ENCODE measurements around the gene SOBP. TPM values are rescaled to one million over a fixed set of nuclear protein-coding genes. Genes with fewer than 3 reads are reported as not detected.

The SOBP gene
- total RNA-seq, 2 donors from 2014 or later = 1.5 to 1.9 TPM

- Histone ChIP-seq H3K4me3 (ENCODE audit: low read length) (no peak overlapping the region), H3K36me3 (ENCODE audit: control insufficient read depth, insufficient read depth, low read length) (no peaks in the 10 kb centered on the region), H3K4me1 (ENCODE audit: control insufficient read depth, insufficient read depth, low read length) (no peaks in the 10 kb centered on the region), H3K9me3 (ENCODE audit: control insufficient read depth, low read length) (no peaks in the 10 kb centered on the region), H3K27me3 (ENCODE audit: control insufficient read depth, insufficient read depth, low read length, poor library complexity, severe bottlenecking) (no peaks in the 10 kb centered on the region), H3K9ac (ENCODE audit: extremely low read depth, low read length, poor library complexity, severe bottlenecking) (no peak overlapping the region), H3K27ac (ENCODE audit: low read depth, low read length) (no peak overlapping the region)
- H3K4me1 Mint-ChIP-seq = peaks cover 11% of the 10 kb centered on the region
- WGBS, 2 experiments (ENCODE audit: insufficient coverage in 1 of 2, insufficient read length in 1 of 2) = 82% methylated on average over 1 of the region's 1 CpG; no CpG with 5 or more reads in 1 of the 2 experiments
- no peaks in the 10 kb centered on the region for H3K27me3 Mint-ChIP-seq (ENCODE audit: insufficient read depth)
- no peaks in the 10 kb centered on the region for H3K36me3 Mint-ChIP-seq (ENCODE audit: low read depth)
- no peaks in the 10 kb centered on the region for H3K9me3 Mint-ChIP-seq
- no peak for TF ChIP-seq CTCF (conservative IDR thresholded peaks at IDR 0.05)
- no peak for DNase-seq
- H3K4me3 Mint-ChIP-seq = no peak overlapping the region
- no peak overlapping the region for H3K27ac Mint-ChIP-seq
Observed at GRCh38 chr6:107506145-107506544, 16.2 kb downstream of the SOBP start.

- H3K27me3 Mint-ChIP-seq (ENCODE audit: insufficient read depth) = no peaks in the 10 kb centered on the region
- 70% methylated on average over 3 of the region's 3 CpGs; no CpG with 5 or more reads in 1 of the 2 experiments for WGBS, 2 experiments (ENCODE audit: insufficient coverage in 1 of 2, insufficient read length in 1 of 2)
- Histone ChIP-seq H3K27ac (ENCODE audit: low read depth, low read length) (no peak overlapping the region), H3K4me3 (ENCODE audit: low read length) (no peak overlapping the region), H3K9ac (ENCODE audit: extremely low read depth, low read length, poor library complexity, severe bottlenecking) (no peak overlapping the region), H3K27me3 (ENCODE audit: control insufficient read depth, insufficient read depth, low read length, poor library complexity, severe bottlenecking) (no peaks in the 10 kb centered on the region), H3K9me3 (ENCODE audit: control insufficient read depth, low read length) (no peaks in the 10 kb centered on the region), H3K36me3 (ENCODE audit: control insufficient read depth, insufficient read depth, low read length) (no peaks in the 10 kb centered on the region), H3K4me1 (ENCODE audit: control insufficient read depth, insufficient read depth, low read length) (no peaks in the 10 kb centered on the region)
- no peaks in the 10 kb centered on the region for H3K9me3 Mint-ChIP-seq
- no peak overlapping the region for H3K27ac Mint-ChIP-seq
- no peak overlapping the region for H3K4me3 Mint-ChIP-seq
- peaks cover 1% of the 10 kb centered on the region for H3K4me1 Mint-ChIP-seq
- no peak for TF ChIP-seq CTCF (conservative IDR thresholded peaks at IDR 0.05)
- no peaks in the 10 kb centered on the region for H3K36me3 Mint-ChIP-seq (ENCODE audit: low read depth)
- no peak for DNase-seq
Observed at GRCh38 chr6:107509506-107509905, 19.6 kb downstream of the SOBP start.

GRCh38 chr6:107510108-107510507, 20.2 kb downstream of the SOBP start:
- Histone ChIP-seq H3K27me3 (ENCODE audit: control insufficient read depth, insufficient read depth, low read length, poor library complexity, severe bottlenecking) (no peaks in the 10 kb centered on the region), H3K4me3 (ENCODE audit: low read length) (no peak overlapping the region), H3K9me3 (ENCODE audit: control insufficient read depth, low read length) (no peaks in the 10 kb centered on the region), H3K36me3 (ENCODE audit: control insufficient read depth, insufficient read depth, low read length) (no peaks in the 10 kb centered on the region), H3K27ac (ENCODE audit: low read depth, low read length) (no peak overlapping the region), H3K9ac (ENCODE audit: extremely low read depth, low read length, poor library complexity, severe bottlenecking) (no peak overlapping the region), H3K4me1 (ENCODE audit: control insufficient read depth, insufficient read depth, low read length) (no peaks in the 10 kb centered on the region)
- TF ChIP-seq CTCF (conservative IDR thresholded peaks at IDR 0.05) = no peak
- 91 to 96% methylated on average over 2 of the region's 2 CpGs for WGBS, 2 experiments (ENCODE audit: insufficient coverage in 1 of 2, insufficient read length in 1 of 2)
- Mint-ChIP-seq H3K27ac (no peak overlapping the region), H3K27me3 (ENCODE audit: insufficient read depth) (no peaks in the 10 kb centered on the region), H3K9me3 (peaks cover 2% of the 10 kb centered on the region), H3K4me3 (no peak overlapping the region), H3K4me1 (peaks cover 1% of the 10 kb centered on the region), H3K36me3 (ENCODE audit: low read depth) (peaks cover 2% of the 10 kb centered on the region)
- DNase-seq = no peak

All from endodermal cell (in vitro differentiated cells).